Endothelial cell (in vitro differentiated cells): ENCODE measurements around the gene HS2ST1. TPM values are rescaled to one million over a fixed set of nuclear protein-coding genes. Genes with fewer than 3 reads are reported as not detected.

ENCODE experiments used
- DNase-seq: peaks from one replicate; pipeline ENCODE4 v3.0.0; 2021; ENCODE audit warnings: low spot score
- H3K27ac Mint-ChIP-seq: one replicate; pipeline ENCODE4 v1.8.0; 2021; ENCODE audit warnings: mixed read lengths, inconsistent platforms; ENCODE audit not compliant: unreplicated experiment
- H3K27me3 Mint-ChIP-seq: one replicate; pipeline ENCODE4 v1.8.0; 2021; ENCODE audit warnings: mild to moderate bottlenecking, moderate library complexity, mixed read lengths, inconsistent platforms; ENCODE audit not compliant: unreplicated experiment
- H3K36me3 Mint-ChIP-seq: one replicate; pipeline ENCODE4 v1.8.0; 2021; ENCODE audit warnings: mild to moderate bottlenecking, low read depth, mixed read lengths, inconsistent platforms; ENCODE audit not compliant: unreplicated experiment
- H3K4me1 Mint-ChIP-seq: one replicate; pipeline ENCODE4 v1.8.0; 2021; ENCODE audit warnings: mild to moderate bottlenecking, mixed read lengths, inconsistent platforms; ENCODE audit not compliant: unreplicated experiment
- H3K4me3 Mint-ChIP-seq: one replicate; pipeline ENCODE4 v1.8.0; 2021; ENCODE audit warnings: mild to moderate bottlenecking, mixed read lengths, inconsistent platforms; ENCODE audit not compliant: unreplicated experiment
- H3K9me3 Mint-ChIP-seq: one replicate; pipeline ENCODE4 v1.8.0; 2021; ENCODE audit warnings: mixed read lengths, inconsistent platforms; ENCODE audit not compliant: unreplicated experiment
- CTCF ChIP-seq: fragments of 200-600 bp; sonication (generic); IDR thresholded peaks from one replicate; pipeline ENCODE4 v1.5.0; 2021; ENCODE audit warnings: antibody characterized with exemption; ENCODE audit not compliant: unreplicated experiment
- total RNA-seq: library from RNA; stranded (reverse); fragmentation: NEBNext Ultra II Directional; extraction: Animal tissue kit (Norgen Biotek cat#: 25700); gene quantifications from one replicate; pipeline ENCODE4 v1.2.1, GENCODE V29; 2021; ENCODE audit not compliant: unreplicated experiment

HS2ST1 gene
- total RNA-seq, 1 donor from 2014 or later, result 22.1 TPM

- Mint-ChIP-seq H3K27ac (no peak overlapping the region), H3K9me3 (no peaks in the 10 kb centered on the region), H3K27me3 (peaks cover 6% of the 10 kb centered on the region), H3K36me3 (no peaks in the 10 kb centered on the region), H3K4me3 (no peak overlapping the region), H3K4me1 (peaks cover 5% of the 10 kb centered on the region)
- DNase-seq, result no peak
- no peak for TF ChIP-seq CTCF
These were observed 222.9 kb downstream of the HS2ST1 start for GRCh38 chr1:87137342-87137739.

GRCh38 chr1:87140831-87141540, 226.6 kb downstream of the HS2ST1 start:
- no peak for DNase-seq
- no peak for TF ChIP-seq CTCF
- Mint-ChIP-seq H3K27ac (no peak overlapping the region), H3K9me3 (no peaks in the 10 kb centered on the region), H3K4me3 (no peak overlapping the region), H3K36me3 (no peaks in the 10 kb centered on the region), H3K4me1 (peaks cover 2% of the 10 kb centered on the region), H3K27me3 (peaks cover 8% of the 10 kb centered on the region)

DNA sequence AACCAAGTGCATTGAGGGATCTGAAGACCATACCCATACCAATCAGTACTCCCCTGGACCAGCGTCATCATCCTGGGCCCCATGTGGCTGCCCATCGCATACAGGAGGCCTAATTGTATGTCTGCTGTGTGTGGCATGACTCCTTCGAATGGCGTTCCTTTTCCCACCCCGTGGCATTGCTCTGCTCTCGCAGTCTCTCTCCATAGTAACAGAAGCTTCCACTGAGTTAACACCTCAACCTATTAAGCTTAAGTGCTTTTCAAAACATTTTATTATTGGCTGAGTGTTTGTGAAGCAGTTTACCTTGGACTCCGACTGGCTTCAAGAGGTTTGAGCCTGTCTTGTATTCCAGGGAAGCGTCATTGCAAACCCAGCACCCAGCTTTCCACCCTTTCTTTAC, 227.1 kb downstream of the HS2ST1 start:
- no peak for DNase-seq
- H3K27ac Mint-ChIP-seq, result no peak overlapping the region
- H3K4me3 Mint-ChIP-seq, result no peak overlapping the region
- peaks cover 10% of the 10 kb centered on the region for H3K27me3 Mint-ChIP-seq
- peaks cover 6% of the 10 kb centered on the region for H3K4me1 Mint-ChIP-seq
- H3K36me3 Mint-ChIP-seq, result no peaks in the 10 kb centered on the region
- no peak for TF ChIP-seq CTCF
- no peaks in the 10 kb centered on the region for H3K9me3 Mint-ChIP-seq

DNA sequence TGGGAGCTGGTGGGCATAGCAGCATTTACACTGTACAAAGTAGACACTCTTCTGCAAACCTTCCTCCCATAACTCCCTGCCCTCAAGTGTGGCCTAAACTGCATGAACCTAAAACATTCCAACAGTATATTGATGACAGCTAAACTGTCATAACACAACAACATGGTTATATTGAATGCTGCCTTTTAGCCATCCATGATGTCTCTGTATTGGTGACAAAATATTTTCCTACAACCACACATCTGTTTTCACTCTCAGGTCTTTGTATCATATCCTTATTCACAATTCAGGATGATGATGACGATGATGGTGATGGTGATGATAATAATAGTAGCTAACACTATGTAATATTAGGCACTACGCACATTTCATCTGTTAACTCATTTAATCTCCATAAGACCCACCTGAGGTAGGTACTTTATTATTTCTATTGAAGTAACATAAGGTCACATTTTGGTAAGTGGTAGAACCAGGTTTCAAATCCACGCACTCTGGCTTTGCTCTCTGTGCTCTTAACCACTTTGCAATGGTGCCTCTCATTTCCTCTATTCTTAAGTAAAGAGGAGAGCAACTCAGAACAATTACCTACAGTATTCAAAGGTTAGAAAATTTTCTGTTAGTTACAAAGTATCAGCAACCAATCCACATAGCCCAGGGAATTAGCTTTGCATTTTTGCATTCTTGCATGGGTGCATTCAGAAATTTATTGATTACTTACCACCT, 229.1 kb downstream of the HS2ST1 start:
- TF ChIP-seq CTCF, result no peak

DNA sequence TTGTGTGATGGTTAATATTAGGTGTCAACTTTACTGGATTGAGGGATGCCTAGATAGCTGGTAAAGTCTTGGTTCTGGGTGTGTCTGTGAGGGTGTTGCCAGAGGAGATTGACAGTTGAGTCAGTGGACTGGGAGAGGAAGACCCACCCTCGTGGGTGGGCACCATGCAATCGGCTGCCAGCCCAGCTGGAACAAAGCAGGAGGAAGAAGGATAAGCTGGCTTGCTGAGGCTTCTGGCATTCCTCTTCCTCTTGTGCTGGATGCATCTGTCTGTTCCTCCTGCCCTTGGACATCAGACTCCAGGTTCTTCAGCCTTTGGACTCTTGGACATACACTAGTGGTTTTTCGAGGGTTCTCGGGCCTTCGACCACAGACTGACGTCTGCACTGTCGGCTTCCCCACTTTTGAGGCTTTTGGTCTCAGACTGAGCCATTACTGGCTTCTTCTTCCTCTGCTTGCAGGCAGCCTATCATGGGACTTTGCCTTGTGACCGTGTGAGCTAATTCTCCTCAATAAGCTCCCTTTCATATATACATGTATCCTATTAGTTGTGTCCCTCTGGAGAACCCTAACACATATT, 230.0 kb downstream of the HS2ST1 start:
- Mint-ChIP-seq H3K27me3 (peaks cover 6% of the 10 kb centered on the region), H3K4me3 (no peak overlapping the region), H3K9me3 (no peaks in the 10 kb centered on the region), H3K36me3 (no peaks in the 10 kb centered on the region), H3K4me1 (peaks cover 5% of the 10 kb centered on the region), H3K27ac (no peak overlapping the region)
- DNase-seq, result no peak
- TF ChIP-seq CTCF, result no peak

More for the DNA sequence above, 229.1 kb downstream of the HS2ST1 start:
- DNase-seq, result no peak
- Mint-ChIP-seq H3K36me3 (no peaks in the 10 kb centered on the region), H3K9me3 (no peaks in the 10 kb centered on the region), H3K4me3 (no peak overlapping the region), H3K27me3 (peaks cover 6% of the 10 kb centered on the region), H3K27ac (no peak overlapping the region), H3K4me1 (peaks cover 5% of the 10 kb centered on the region)
